Smooth muscle cell (in vitro differentiated cells): ENCODE data around the gene DOLPP1. TPM values are rescaled to one million over a fixed set of nuclear protein-coding genes. Genes with fewer than 3 reads are reported as not detected.
"Not testable (repeated sequence)": the region's sequence is repeated elsewhere in the genome, so short reads cannot be mapped to it uniquely, and the experiment has no call there.

Source experiments
- DNase-seq: peaks from one replicate; lab custom pipeline; 2025; ENCODE audit not compliant: unreplicated experiment; lab: John Stamatoyannopoulos, UW
- H2AFZ ChIP-seq: fragments of 200-600 bp; sonication (generic); 2 replicates; pipeline ENCODE4 v1.6.0; 2016; ENCODE audit warnings: antibody characterized with exemption, low read depth, mild to moderate bottlenecking
- H3F3A ChIP-seq: fragments of 200-600 bp; sonication (generic); 2 replicates; pipeline ENCODE4 v1.6.0; 2017; ENCODE audit warnings: antibody characterized with exemption, low read depth
- H3K27ac ChIP-seq: fragments of 200-600 bp; sonication (generic); 2 replicates; pipeline ENCODE4 v1.5.1; 2016; ENCODE audit warnings: low read depth, mild to moderate bottlenecking
- H3K27me3 ChIP-seq: fragments of 200-600 bp; sonication (generic); 2 replicates; pipeline ENCODE4 v1.6.1; 2016; ENCODE audit warnings: low read depth, mild to moderate bottlenecking
- H3K36me3 ChIP-seq: fragments of 200-600 bp; sonication (generic); 2 replicates; pipeline ENCODE4 v1.5.1; 2016; ENCODE audit warnings: low read depth
- H3K4me1 ChIP-seq: fragments of 200-600 bp; sonication (generic); 2 replicates; pipeline ENCODE4 v1.5.1; 2016; ENCODE audit warnings: low read depth
- H3K4me2 ChIP-seq: fragments of 200-600 bp; sonication (generic); 2 replicates; pipeline ENCODE4 v1.6.0; 2016; ENCODE audit warnings: mild to moderate bottlenecking
- H3K4me3 ChIP-seq: fragments of 200-600 bp; sonication (generic); 2 replicates; pipeline ENCODE4 v1.5.1; 2016; ENCODE audit warnings: mild to moderate bottlenecking
- H3K79me2 ChIP-seq: fragments of 200-600 bp; sonication (generic); 2 replicates; pipeline ENCODE4 v1.6.0; 2016; ENCODE audit warnings: low read depth, mild to moderate bottlenecking
- H3K9ac ChIP-seq: fragments of 200-600 bp; sonication (generic); 2 replicates; pipeline ENCODE4 v1.6.0; 2016; ENCODE audit warnings: low read depth
- H3K9me3 ChIP-seq: fragments of 200-600 bp; sonication (generic); replicated peaks from 2 replicates; pipeline ENCODE4 v1.5.1; 2016; ENCODE audit warnings: low read depth
- H4K20me1 ChIP-seq: fragments of 200-600 bp; sonication (generic); 2 replicates; pipeline ENCODE4 v1.6.0; 2016; ENCODE audit warnings: low read depth
- WGBS: methylation state at CpG from one replicate; pipeline ENCODE4 v1.1.7; 2016; ENCODE audit warnings: low lambda C conversion rate; 5-methylcytosine and 5-hydroxymethylcytosine counted together
- polyA plus RNA-seq: library from polyadenylated mRNA; unstranded; fragments of >200 nt; fragmentation: Nextera tagmentation; extraction: Ambion mirVana; gene quantifications from 2 replicates; pipeline ENCODE4 v1.2.1, GENCODE V29; 2016
- total RNA-seq: library from RNA; depleted of rRNA; stranded (reverse); fragments of >200 nt; gene quantifications from 2 replicates; pipeline ENCODE4 v1.2.3, GENCODE V29; 2014
- TF ChIP-seq, protein P1 (sequence below): fragments of 200-600 bp; sonication (generic); IDR thresholded peaks from 2 replicates; pipeline ENCODE4 v1.5.1; 2017; ENCODE audit warnings: borderline replicate concordance, mild to moderate bottlenecking, antibody characterized with exemption; ENCODE audit not compliant: insufficient read depth, poor library complexity, severe bottlenecking

DOLPP1 gene
- total and polyA plus RNA-seq, 2 experiments from 2014 or later, result 14.4 to 17.8 TPM

- TF ChIP-seq, protein P1, sequence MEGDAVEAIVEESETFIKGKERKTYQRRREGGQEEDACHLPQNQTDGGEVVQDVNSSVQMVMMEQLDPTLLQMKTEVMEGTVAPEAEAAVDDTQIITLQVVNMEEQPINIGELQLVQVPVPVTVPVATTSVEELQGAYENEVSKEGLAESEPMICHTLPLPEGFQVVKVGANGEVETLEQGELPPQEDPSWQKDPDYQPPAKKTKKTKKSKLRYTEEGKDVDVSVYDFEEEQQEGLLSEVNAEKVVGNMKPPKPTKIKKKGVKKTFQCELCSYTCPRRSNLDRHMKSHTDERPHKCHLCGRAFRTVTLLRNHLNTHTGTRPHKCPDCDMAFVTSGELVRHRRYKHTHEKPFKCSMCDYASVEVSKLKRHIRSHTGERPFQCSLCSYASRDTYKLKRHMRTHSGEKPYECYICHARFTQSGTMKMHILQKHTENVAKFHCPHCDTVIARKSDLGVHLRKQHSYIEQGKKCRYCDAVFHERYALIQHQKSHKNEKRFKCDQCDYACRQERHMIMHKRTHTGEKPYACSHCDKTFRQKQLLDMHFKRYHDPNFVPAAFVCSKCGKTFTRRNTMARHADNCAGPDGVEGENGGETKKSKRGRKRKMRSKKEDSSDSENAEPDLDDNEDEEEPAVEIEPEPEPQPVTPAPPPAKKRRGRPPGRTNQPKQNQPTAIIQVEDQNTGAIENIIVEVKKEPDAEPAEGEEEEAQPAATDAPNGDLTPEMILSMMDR, result no peak
- DNase-seq, result no peak
Observed at GRCh38 chr9:129109952-129110739, 29.2 kb downstream of the DOLPP1 start.

GRCh38 chr9:129110740-129111527 is 30.0 kb downstream of the DOLPP1 start, which contains the start of the genes CRAT and PTPA:
Gene CRAT (minus strand): TSS chr9:129110793. CDS start chr9:129110509, 284 bp downstream.
Gene PTPA (plus strand): TSS chr9:129111415. CDS start chr9:129111601, 186 bp downstream.
- 1% methylated on average over 61 of the region's 77 CpGs for WGBS
- H3K9ac ChIP-seq, result peak within 1 kb of the TSS; percentile 78
- peaks cover 9% of the 10 kb centered on the region for H3K4me1 ChIP-seq
- DNase-seq, result peak; percentile 96
- H4K20me1 ChIP-seq, result peaks cover 12% of the 10 kb centered on the region
- H3K27ac ChIP-seq, result peak within 1 kb of the TSS; percentile 84
- no peaks in the 10 kb centered on the region for H3K9me3 ChIP-seq
- H3K36me3 ChIP-seq, result no peaks in the 10 kb centered on the region
- H3K79me2 ChIP-seq, result peaks cover 39% of the 10 kb centered on the region
- H3K4me2 ChIP-seq, result peak within 1 kb of the TSS; percentile 89
- no peaks in the 10 kb centered on the region for H3K27me3 ChIP-seq
- H3K4me3 ChIP-seq, result peak within 1 kb of the TSS; percentile 90
- H2AFZ ChIP-seq, result peak within 1 kb of the TSS; percentile 96
- TF ChIP-seq, protein P1, result no peak
- H3F3A ChIP-seq, result no peaks in the 10 kb centered on the region

More at GRCh38 chr9:129109952-129110739, 29.2 kb downstream of the DOLPP1 start:
- Histone ChIP-seq H2AFZ (peak overlapping the region; percentile 96), H3K4me2 (peak overlapping the region; percentile 85), H3K36me3 (no peaks in the 10 kb centered on the region), H3K79me2 (peaks cover 31% of the 10 kb centered on the region), H3K27me3 (no peaks in the 10 kb centered on the region), H3F3A (no peaks in the 10 kb centered on the region), H4K20me1 (peaks cover 9% of the 10 kb centered on the region), H3K4me1 (peaks cover 9% of the 10 kb centered on the region), H3K27ac (no peak overlapping the region), H3K9ac (peak overlapping the region; percentile 71), H3K4me3 (peak overlapping the region; percentile 90), H3K9me3 (no peaks in the 10 kb centered on the region)
- WGBS, result 6% methylated on average over 64 of the region's 64 CpGs

GRCh38 chr9:129111528-129112151 is 30.7 kb downstream of the DOLPP1 start:
- under 1% methylated on average over 26 of the region's 37 CpGs for WGBS
- TF ChIP-seq, protein P1, result no peak
- H2AFZ ChIP-seq, result peak overlapping the region; percentile 92
- peaks cover 12% of the 10 kb centered on the region for H4K20me1 ChIP-seq
- peak; percentile 35 for DNase-seq
- H3K9me3 ChIP-seq, result no peaks in the 10 kb centered on the region
- H3F3A ChIP-seq, result no peaks in the 10 kb centered on the region
- peaks cover 44% of the 10 kb centered on the region for H3K79me2 ChIP-seq
- peaks cover 9% of the 10 kb centered on the region for H3K4me1 ChIP-seq
- H3K27ac ChIP-seq, result peak overlapping the region; percentile 84
- peak overlapping the region; percentile 78 for H3K9ac ChIP-seq
- no peaks in the 10 kb centered on the region for H3K27me3 ChIP-seq
- H3K4me2 ChIP-seq, result peak overlapping the region; percentile 89
- H3K4me3 ChIP-seq, result peak overlapping the region; percentile 90
- H3K36me3 ChIP-seq, result no peaks in the 10 kb centered on the region

DNA sequence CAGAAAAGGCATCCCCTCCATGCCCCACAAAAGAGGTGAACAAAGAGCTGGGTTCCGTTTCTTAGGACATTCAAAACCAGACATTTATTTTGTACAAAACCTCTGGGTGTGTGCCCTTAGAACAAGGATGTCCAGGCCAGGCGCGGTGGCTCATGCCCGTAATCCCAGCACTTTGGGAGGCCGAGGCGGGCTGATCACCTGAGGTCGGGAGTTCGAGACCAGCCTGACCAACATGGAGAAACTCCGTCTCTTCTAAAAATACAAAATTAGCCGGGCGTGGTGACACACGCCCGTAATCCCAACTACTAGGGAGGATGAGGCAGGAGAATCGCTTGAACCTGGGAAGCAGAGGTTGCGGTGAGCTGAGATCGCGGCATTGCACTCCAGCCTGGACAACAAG is 31.6 kb downstream of the DOLPP1 start:
- H3K36me3 ChIP-seq, H2AFZ ChIP-seq, DNase-seq, H3K9ac ChIP-seq, H3K27ac ChIP-seq, H3K27me3 ChIP-seq, H3F3A ChIP-seq, H3K4me1 ChIP-seq, H3K9me3 ChIP-seq: not testable (repeated sequence)
- Histone ChIP-seq H3K4me3 (peak overlapping the region; percentile 90), H3K4me2 (peak overlapping the region; percentile 89), H3K79me2 (peaks cover 53% of the 10 kb centered on the region), H4K20me1 (peaks cover 19% of the 10 kb centered on the region)
- WGBS, result 95% methylated on average over 17 of the region's 17 CpGs
